Right hindlimb (tissue), 1 donor: ENCODE measurements around the gene AIDA.
A peak's percentile ranks its signal among the peaks of the same experiment; 100 is the strongest.
"Not testable (repeated sequence)": the region's sequence is repeated elsewhere in the genome, so short reads cannot be mapped to it uniquely, and the experiment has no call there.

ENCODE experiments used
- DNase-seq: peaks from one replicate; pipeline ENCODE4 v3.0.0-alpha.2; 2018

Gene AIDA

GRCh38 chr1:222711319-222712252 is 705 bp downstream of the AIDA start:
- peak; percentile 73 for DNase-seq

GRCh38 chr1:222709700-222710153 is 2.6 kb downstream of the AIDA start:
- no peak for DNase-seq

GRCh38 chr1:222706815-222707214 is 5.5 kb downstream of the AIDA start:
- no peak for DNase-seq

GRCh38 chr1:222704260-222704659 is 8.0 kb downstream of the AIDA start:
- DNase-seq, result no peak

- DNase-seq, result no peak
Measured at GRCh38 chr1:222702210-222702609, 10.1 kb downstream of the AIDA start.

- no peak for DNase-seq
Measured at GRCh38 chr1:222697826-222698225, 14.5 kb downstream of the AIDA start.

GRCh38 chr1:222697203-222697602 is 15.1 kb downstream of the AIDA start:
- DNase-seq, result no peak

GRCh38 chr1:222696741-222697140 is 15.6 kb downstream of the AIDA start:
- DNase-seq, result no peak

- DNase-seq, result no peak
Measured at GRCh38 chr1:222694927-222695326, 17.4 kb downstream of the AIDA start.

GRCh38 chr1:222691016-222691415 is 21.3 kb downstream of the AIDA start:
- no peak for DNase-seq

GRCh38 chr1:222680080-222680479 is 32.2 kb downstream of the AIDA start:
- no peak for DNase-seq

- DNase-seq, result no peak
Measured at GRCh38 chr1:222670110-222670509, 42.2 kb downstream of the AIDA start.

- DNase-seq, result not testable (repeated sequence)
Measured at GRCh38 chr1:222669107-222669506, 43.2 kb downstream of the AIDA start.

- not testable (repeated sequence) for DNase-seq
Measured at GRCh38 chr1:222668184-222668583, 44.1 kb downstream of the AIDA start.

GRCh38 chr1:222665964-222666363 is 46.3 kb downstream of the AIDA start:
- DNase-seq, result no peak

GRCh38 chr1:222663431-222663934 is 48.8 kb downstream of the AIDA start:
- no peak for DNase-seq

- DNase-seq, result no peak
Measured at GRCh38 chr1:222657899-222658298, 54.4 kb downstream of the AIDA start.

- no peak for DNase-seq
Measured at GRCh38 chr1:222656391-222657155, 55.7 kb downstream of the AIDA start.

- no peak for DNase-seq
Measured at GRCh38 chr1:222654849-222655248, 57.4 kb downstream of the AIDA start.

- no peak for DNase-seq
Measured at GRCh38 chr1:222653178-222653827, 59.0 kb downstream of the AIDA start.

GRCh38 chr1:222652676-222653075 is 59.6 kb downstream of the AIDA start:
- no peak for DNase-seq

- no peak for DNase-seq
Measured at GRCh38 chr1:222644636-222644980, 67.7 kb downstream of the AIDA start.
